ENCODE data around the gene BBS2.

DNA sequence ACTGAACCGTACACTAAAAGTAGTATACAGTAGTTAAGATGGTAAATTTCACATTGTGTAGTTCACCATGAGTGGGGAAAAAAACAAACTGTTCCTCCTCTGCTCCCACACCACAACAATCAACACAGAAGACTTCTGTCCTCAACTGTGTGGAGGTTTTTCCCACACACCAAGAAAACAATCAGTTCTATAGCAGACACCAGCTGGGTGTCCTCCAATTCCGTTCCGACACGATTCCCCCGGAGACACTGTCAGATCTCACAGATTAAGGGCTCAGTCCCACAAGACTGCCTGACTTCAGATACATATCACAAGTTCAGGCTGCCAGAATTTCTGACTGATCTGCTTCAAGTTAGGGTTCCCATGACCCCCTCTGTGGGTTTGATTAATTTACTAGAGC lies 31.8 kb downstream of the BBS2 start:
- TF ChIP-seq POLR2AphosphoS5 (IDR thresholded peaks at IDR 0.05; ENCODE audit: borderline replicate concordance, low read depth, low read length): no peak
- no peak for TF ChIP-seq EZH2 (IDR thresholded peaks at IDR 0.05)

Measured in SK-N-MC (cell line).